Activated naive CD4-positive, alpha-beta T cell treated with anti-CD3 and anti-CD28 coated beads, Interleukin-2, amount 50 U/mL, for 16 hours (primary cell): ENCODE measurements around the gene ALDH1A1.

Experiments used
- DNase-seq: peaks from one replicate; pipeline ENCODE4 v3.0.0-alpha.2; 2020

The ALDH1A1 gene

DNA sequence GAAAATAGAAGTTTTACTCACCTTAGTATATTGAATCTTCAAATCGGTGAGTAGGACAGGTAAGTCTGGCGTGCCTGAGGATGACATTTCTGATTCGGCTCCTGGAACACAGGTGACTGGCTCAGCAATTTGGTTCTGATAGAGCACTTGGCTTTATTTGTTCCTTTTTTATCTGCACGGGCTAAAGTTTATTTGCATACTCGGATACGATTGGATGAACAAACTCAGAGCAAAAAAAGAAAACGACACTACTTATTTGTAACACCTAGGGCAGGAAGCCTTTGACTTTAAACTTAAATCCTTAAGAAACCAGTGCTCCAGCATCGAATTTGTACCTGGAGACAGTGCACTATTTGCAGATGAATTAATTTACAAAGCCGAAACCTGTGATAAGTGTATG is at the start of gene ALDH1A1:
Gene ALDH1A1, minus strand, starts transcription at position 140 of the 400 bp plus-strand sequence. Its CDS starts 53 bp downstream, at position 87.
- no peak for DNase-seq

GRCh38 chr9:73001860-73002259 is 49.0 kb upstream of the ALDH1A1 start:
- no peak for DNase-seq

DNA sequence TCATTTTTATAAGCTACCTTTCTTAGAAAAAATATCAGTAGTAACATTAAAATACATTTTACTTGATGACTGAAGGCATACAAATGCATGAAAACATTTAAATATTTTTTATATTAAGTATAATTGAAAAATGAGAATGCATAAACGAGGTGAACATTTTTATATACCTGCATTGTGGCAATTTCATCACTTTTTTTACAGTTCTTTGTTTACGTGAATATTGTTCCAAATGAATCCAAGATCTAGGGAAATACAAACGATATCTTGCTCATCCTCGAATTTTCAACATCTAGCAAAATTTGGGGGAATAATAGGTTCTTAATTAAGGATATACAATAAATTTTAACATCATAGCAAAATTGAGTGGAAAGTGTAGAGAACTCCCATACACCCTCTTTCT is 45.5 kb upstream of the ALDH1A1 start:
- no peak for DNase-seq

GRCh38 chr9:72997387-72997995 is 44.6 kb upstream of the ALDH1A1 start:
- no peak for DNase-seq

DNA sequence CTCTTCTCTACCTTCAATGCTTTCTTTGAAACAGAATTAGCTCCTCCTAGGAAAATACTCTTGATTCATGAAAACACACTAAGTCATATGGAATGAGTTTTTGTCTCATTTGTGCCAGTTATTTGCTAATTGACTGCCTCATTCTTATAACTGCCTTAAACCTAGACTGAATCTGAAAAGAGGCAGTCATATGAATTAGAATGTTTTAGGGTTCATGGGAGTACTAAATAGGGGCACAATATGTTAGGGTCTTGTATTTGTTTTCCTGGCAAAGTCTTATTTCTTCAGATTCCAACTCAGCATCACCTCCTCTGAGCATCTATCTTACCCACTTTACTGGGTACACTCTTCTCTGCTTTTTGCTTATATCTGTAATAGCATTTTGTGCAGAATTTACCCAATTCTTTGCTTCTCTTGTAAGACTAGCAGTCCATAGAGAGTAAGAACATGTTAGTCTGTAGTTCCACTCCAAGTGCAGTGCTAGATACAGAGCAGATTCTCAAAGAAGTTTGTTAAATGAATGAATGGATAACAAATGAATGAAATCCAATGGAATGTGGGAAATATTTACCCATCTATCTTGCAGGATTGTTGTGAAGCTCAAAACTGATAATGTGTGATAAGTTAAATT is 43.9 kb upstream of the ALDH1A1 start:
- no peak for DNase-seq

- DNase-seq = no peak
These were observed 43.3 kb upstream of the ALDH1A1 start for GRCh38 chr9:72996114-72996513.

GRCh38 chr9:72995131-72996024 is 42.5 kb upstream of the ALDH1A1 start:
- no peak for DNase-seq

DNA sequence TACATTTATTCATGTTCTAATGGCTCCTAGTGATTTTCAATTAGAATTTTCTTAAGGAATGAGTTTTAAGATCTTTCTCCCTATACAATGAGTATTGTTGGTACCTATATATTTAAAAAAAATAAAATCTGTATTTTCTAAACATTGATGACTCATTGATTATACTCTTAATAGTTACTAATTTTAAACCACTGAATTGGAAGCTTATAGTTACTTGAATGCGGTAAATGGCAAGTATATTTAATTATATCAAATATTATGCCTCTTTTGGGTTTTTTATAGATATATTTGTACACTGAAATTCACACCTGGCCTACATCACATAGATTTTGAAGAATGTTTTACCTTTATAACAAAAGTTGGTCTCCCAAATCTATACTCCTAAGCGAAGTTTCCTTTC is 38.9 kb upstream of the ALDH1A1 start:
- no peak for DNase-seq

GRCh38 chr9:72990397-72991182 is 37.7 kb upstream of the ALDH1A1 start:
- DNase-seq = no peak

- no peak for DNase-seq
These were observed 33.8 kb upstream of the ALDH1A1 start for GRCh38 chr9:72986522-72987116.

- DNase-seq = no peak
These were observed 32.9 kb upstream of the ALDH1A1 start for GRCh38 chr9:72985746-72986145.

DNA sequence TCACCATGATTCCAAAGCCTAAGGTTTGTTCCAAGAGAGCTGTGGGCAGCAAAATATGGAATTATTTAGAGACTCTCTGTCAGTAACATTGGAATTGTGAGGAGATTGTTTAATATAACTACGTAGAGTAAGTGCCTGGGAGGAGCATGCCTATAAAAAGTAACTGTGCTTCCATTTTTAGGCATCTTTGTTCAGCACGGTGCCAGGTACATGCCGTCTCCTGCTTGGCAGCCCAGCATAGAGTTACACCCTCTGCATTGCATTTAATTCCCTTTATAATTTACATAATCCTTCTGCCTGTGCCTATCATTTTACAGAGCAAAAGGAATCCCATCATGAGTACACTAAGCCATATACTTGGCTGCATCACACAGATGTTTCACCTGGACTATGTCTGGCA is 32.1 kb upstream of the ALDH1A1 start:
- no peak for DNase-seq

DNA sequence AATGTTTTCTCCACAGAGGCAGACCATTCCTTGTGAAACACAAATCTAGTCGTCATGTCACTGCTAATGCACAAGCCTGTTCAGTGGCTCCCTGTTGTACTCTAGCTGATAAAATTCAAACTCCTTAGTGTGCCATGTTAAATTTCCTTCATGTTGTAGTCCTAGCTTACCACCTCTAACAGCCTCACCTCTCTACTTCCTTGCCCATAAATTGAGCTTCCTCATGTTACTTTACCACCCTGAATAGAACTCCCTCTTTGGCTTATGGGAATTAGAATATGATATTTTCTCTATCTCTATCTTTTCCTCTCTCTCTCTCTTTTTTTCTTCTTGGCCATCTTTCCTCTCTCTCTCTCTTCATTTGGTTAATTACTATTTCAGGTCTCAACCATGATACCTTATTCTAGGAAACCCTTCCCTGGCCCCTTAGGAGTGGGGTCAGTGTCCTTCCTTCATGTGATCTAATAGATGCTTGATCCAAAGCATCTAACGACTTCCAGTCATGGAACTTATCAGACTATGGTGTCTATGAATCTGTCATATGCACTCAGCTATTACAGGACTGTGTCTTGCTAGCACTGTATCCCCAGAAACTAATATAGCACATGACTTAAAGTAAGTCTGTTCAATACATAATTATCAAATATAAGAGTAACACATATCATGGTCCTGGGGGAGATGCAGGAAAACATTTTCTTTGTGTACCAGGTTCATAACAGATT is 31.5 kb upstream of the ALDH1A1 start:
- no peak for DNase-seq

GRCh38 chr9:72983512-72984225 is 30.8 kb upstream of the ALDH1A1 start:
- no peak for DNase-seq

DNA sequence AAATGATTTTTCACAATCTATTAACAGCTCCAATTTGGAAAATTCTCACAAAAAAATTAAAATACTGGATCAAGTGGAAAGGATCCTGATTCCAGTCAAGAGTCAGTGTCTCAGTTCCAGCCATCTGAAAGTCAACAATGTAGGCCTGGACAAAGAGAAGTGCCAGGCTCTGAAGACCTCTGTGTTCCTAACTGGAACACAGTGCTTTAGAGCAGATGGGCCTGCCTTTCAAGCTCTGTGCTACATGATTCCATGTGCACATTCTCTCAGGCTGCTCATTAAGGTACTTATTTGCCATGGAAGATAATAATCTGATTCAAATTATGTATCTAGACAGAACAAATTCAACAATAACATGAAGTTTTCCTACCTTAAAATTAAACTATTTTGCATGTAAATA is 30.2 kb upstream of the ALDH1A1 start:
- DNase-seq = no peak

DNA sequence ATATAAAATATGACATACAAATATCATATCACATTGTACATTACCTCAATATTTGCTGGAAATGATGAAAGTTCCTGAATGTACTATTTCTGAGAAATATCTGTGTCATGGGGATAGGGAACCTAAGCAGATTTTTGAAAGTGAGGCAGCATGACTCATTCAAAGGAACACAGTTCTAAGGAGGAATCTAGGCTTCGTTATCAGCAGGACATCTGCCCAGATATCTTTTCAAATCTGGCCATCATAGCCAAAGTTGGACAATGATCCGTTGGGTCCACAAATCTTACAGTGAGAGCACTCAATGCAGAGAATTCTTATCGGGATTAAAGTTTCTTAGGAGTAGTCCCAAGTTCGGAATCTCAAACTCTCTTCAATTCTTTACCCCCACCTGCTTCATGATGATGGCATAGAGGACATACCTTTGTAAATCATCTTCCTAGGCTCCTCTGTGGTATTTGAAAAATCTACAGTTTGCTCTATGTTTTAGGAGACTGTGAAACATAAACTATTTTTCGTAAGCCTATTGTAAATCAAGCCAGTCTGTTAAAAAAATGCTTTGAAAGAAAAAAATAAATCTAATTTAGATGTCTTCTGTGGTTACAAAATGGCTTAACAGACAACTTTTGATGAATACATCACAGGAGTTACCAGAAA is 29.4 kb upstream of the ALDH1A1 start:
- DNase-seq = no peak

DNA sequence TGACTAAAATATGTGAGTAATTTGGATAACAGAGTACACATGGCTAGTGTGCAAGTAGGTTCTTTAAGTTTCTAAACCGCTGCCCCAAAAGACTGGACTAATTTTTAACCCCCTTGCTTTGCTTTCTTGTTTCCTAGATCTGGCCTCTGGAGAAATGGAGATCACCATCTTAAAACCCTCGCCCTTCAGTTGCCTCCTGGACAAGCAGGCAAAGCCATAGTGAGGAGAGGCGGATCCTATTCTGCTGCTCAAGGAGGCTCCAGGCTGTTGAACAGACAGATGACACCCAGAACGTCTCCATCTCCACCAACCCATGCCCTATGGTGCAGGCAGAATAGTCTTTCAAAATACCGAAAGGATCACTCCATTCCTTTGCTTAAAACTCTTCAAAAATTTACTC is 28.6 kb upstream of the ALDH1A1 start:
- no peak for DNase-seq

- no peak for DNase-seq
These were observed 27.9 kb upstream of the ALDH1A1 start for GRCh38 chr9:72980600-72981265.

GRCh38 chr9:72980183-72980582 is 27.3 kb upstream of the ALDH1A1 start:
- DNase-seq = no peak

GRCh38 chr9:72979405-72980100 is 26.7 kb upstream of the ALDH1A1 start:
- DNase-seq = no peak
